Limb (tissue), 2 donors: ENCODE results near the gene ZNRD2.

ENCODE experiments used
- DNase-seq, 2 donors: peaks; one replicate each; pipeline ENCODE4 v3.0.0-alpha.2; 2016; ENCODE audit errors: extremely low spot score in 2 of 2

ZNRD2 gene

GRCh38 chr11:65588199-65589054 lies 18.1 kb downstream of the ZNRD2 start:
- DNase-seq: no peak

GRCh38 chr11:65589444-65590239 lies 19.4 kb downstream of the ZNRD2 start:
- DNase-seq: no peak

- DNase-seq: peak in 1 of 2 donors; percentile 74
Observed at GRCh38 chr11:65590240-65590738, 20.0 kb downstream of the ZNRD2 start.

GRCh38 chr11:65591939-65592857 lies 21.9 kb downstream of the ZNRD2 start:
- DNase-seq: no peak

- no peak for DNase-seq
Observed at GRCh38 chr11:65592858-65593517, 22.7 kb downstream of the ZNRD2 start.

- no peak for DNase-seq
Observed at GRCh38 chr11:65593518-65594414, 23.5 kb downstream of the ZNRD2 start.

- DNase-seq: no peak
Observed at GRCh38 chr11:65595131-65595530, 24.9 kb downstream of the ZNRD2 start.

- DNase-seq: no peak
Observed at GRCh38 chr11:65595543-65596281, 25.4 kb downstream of the ZNRD2 start, which contains the start of gene KCNK7. KCNK7 (minus strand) TSS chr11:65595800; CDS start chr11:65595772, 28 bp downstream.

GRCh38 chr11:65596520-65596919 lies 26.2 kb downstream of the ZNRD2 start:
- DNase-seq: no peak

- no peak for DNase-seq
Observed at GRCh38 chr11:65598258-65598699, 28.0 kb downstream of the ZNRD2 start.

GRCh38 chr11:65599216-65599954 lies 29.1 kb downstream of the ZNRD2 start:
- no peak for DNase-seq

- DNase-seq: no peak
Observed at GRCh38 chr11:65599955-65600246, 29.6 kb downstream of the ZNRD2 start.

- DNase-seq: no peak
Observed at GRCh38 chr11:65604258-65604657, 34.0 kb downstream of the ZNRD2 start.

GRCh38 chr11:65606876-65607613 lies 36.8 kb downstream of the ZNRD2 start:
- peak; percentile 94 to 96 for DNase-seq

- no peak for DNase-seq
Observed at GRCh38 chr11:65607614-65608426, 37.5 kb downstream of the ZNRD2 start.

GRCh38 chr11:65609229-65609628 lies 39.0 kb downstream of the ZNRD2 start:
- no peak for DNase-seq

GRCh38 chr11:65609665-65610064 lies 39.4 kb downstream of the ZNRD2 start:
- DNase-seq: no peak
